Measurements from ENCODE around the gene GALNT14.
A peak's percentile ranks its signal among the peaks of the same experiment; 100 is the strongest.

The GALNT14 gene

GRCh38 chr2:30886080-30886479, 252.2 kb downstream of the GALNT14 start:
- DNase-seq (ENCODE audit: low spot score), result peak; percentile 67
- no peak overlapping the region for H3K27ac ChIP-seq
- ChIA-PET CTCF (no interaction called here), POLR2A (ENCODE audit: low non-redundant PET) (no interaction called here)
- TF ChIP-seq, protein P1, sequence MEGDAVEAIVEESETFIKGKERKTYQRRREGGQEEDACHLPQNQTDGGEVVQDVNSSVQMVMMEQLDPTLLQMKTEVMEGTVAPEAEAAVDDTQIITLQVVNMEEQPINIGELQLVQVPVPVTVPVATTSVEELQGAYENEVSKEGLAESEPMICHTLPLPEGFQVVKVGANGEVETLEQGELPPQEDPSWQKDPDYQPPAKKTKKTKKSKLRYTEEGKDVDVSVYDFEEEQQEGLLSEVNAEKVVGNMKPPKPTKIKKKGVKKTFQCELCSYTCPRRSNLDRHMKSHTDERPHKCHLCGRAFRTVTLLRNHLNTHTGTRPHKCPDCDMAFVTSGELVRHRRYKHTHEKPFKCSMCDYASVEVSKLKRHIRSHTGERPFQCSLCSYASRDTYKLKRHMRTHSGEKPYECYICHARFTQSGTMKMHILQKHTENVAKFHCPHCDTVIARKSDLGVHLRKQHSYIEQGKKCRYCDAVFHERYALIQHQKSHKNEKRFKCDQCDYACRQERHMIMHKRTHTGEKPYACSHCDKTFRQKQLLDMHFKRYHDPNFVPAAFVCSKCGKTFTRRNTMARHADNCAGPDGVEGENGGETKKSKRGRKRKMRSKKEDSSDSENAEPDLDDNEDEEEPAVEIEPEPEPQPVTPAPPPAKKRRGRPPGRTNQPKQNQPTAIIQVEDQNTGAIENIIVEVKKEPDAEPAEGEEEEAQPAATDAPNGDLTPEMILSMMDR (conservative IDR thresholded peaks at IDR 0.05; ENCODE audit: low read depth), result no peak

GRCh38 chr2:30883822-30884221, 254.4 kb downstream of the GALNT14 start:
- no peak for DNase-seq (ENCODE audit: low spot score)
- ChIA-PET CTCF (no interaction called here), POLR2A (ENCODE audit: low non-redundant PET) (no interaction called here)
- H3K27ac ChIP-seq, result no peak overlapping the region
- TF ChIP-seq, protein P1 (conservative IDR thresholded peaks at IDR 0.05; ENCODE audit: low read depth), result no peak

DNA sequence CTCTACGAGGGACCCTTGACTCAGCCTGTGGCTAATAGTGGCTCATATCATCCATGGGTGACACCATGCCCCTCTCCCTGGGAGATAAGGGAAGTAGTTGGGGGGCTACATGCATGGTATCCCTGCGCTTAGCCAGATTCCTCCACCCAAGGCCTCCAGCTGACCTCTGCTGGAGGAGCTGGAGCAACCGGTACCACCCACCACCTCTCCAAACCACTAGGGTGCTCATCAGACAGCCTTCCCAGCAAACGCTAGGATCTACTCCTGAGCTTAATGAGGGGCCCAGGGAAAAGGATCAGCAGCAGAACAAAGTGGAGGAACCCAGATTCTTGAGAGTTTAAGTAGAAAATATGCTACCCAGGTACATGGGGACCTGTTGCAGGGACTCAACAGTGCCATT, 255.1 kb downstream of the GALNT14 start:
- no peak for DNase-seq (ENCODE audit: low spot score)
- H3K27ac ChIP-seq, result no peak overlapping the region
- TF ChIP-seq, protein P1 (conservative IDR thresholded peaks at IDR 0.05; ENCODE audit: low read depth), result no peak
- CTCF ChIA-PET, result interaction anchor here (0.6 kb wide), 1 partner anchor 36 kb away, joined by 3 read pairs; no protein-coding TSS in a partner anchor
- POLR2A ChIA-PET (ENCODE audit: low non-redundant PET), result no interaction called here

DNA sequence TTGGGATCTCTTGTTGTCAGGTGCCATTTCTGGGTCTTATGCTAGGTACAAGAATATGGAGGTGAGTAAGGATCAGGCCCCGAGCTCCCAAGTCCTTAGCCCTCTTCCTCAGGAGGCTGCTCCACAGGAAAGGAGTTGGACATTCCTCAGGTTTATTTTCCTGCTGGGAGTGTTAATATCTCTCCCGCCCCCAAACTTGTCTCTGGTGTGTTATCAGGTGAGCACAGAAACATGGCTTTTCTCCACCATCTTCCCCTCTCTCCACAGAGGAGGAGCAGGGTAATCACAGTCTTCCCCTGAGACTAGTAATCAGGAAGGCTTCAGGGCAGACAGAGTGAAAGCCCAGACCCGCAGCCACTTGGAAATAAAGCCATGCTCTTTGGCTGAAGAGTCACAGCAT, 257.7 kb downstream of the GALNT14 start:
- no peak overlapping the region for H3K27ac ChIP-seq
- no peak for DNase-seq (ENCODE audit: low spot score)
- TF ChIP-seq, protein P1 (conservative IDR thresholded peaks at IDR 0.05; ENCODE audit: low read depth), result no peak
- CTCF ChIA-PET, result no interaction called here
- POLR2A ChIA-PET (ENCODE audit: low non-redundant PET), result no interaction called here

DNA sequence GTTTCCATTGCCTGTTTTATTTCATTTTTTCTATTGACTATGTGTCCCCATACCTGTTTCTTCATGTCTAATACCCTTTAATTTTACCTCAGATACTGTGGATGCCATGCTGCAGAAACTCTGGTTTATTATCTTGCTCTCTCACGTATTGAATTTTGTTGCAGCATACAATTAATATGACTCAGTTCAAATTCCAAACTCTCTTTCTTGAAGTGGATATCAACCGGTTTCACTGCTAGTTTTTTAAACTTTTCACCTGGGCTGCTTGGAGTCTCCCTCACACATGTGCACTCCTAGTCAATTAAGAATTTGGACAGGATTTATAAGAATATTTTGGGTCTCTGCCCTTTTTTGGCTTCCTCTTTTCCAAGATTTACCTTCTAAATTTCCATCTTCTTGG, 260.4 kb downstream of the GALNT14 start:
- ChIA-PET POLR2A (ENCODE audit: low non-redundant PET) (no interaction called here), CTCF (interaction anchor here (1.3 kb wide), 1 partner anchor 16 kb away, joined by 3 read pairs; no protein-coding TSS in a partner anchor)
- no peak for DNase-seq (ENCODE audit: low spot score)
- TF ChIP-seq, protein P1 (conservative IDR thresholded peaks at IDR 0.05; ENCODE audit: low read depth), result no peak
- no peak overlapping the region for H3K27ac ChIP-seq

DNA sequence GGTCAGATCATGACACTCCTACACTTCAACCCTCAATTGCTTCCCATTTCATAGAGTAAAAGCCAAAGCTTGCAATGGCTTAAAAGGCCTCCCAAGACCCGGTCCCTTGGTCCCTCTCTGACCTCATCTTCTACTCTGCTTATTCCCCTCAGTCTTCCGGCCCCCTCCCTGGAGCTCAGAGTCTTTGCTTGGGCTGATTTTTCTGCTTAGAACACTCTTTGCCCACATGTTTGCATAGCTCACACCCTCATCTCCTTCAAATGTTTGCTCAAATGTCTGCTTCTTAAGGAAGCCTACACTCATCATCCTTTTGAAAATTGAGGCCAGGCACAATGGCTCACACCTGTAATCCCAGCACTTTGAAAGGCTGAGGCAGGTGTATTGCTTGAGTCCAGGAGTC, 265.4 kb downstream of the GALNT14 start:
- no peak for DNase-seq (ENCODE audit: low spot score)
- ChIA-PET POLR2A (ENCODE audit: low non-redundant PET) (no interaction called here), CTCF (interaction anchor here (0.6 to 1.2 kb wide), 2 partner anchors 11 to 298 kb away, joined by 3 to 5 read pairs; no protein-coding TSS in a partner anchor)
- TF ChIP-seq, protein P1 (conservative IDR thresholded peaks at IDR 0.05; ENCODE audit: low read depth), result no peak
- H3K27ac ChIP-seq, result no peak overlapping the region

Data from RWPE1 (cell line).